Endothelial cell of umbilical vein (primary cell): ENCODE measurements around the gene SCGB1A1. TPM values are rescaled to one million over a fixed set of nuclear protein-coding genes. Genes with fewer than 3 reads are reported as not detected.

ENCODE experiments used
- BruUV-seq: library from RNA; stranded (reverse); fragments of 400-500 nt; replicated peaks from 2 replicates; lab custom pipeline; 2021; lab: Mats Ljungman, UMichigan
- CTCF ChIA-PET: fragments of 300-600, 350-600 bp; sonication (Branson Sonifier 250); formaldehyde crosslinking; loops from one replicate; lab custom pipeline; 2021; ENCODE audit warnings: antibody characterized with exemption, inconsistent platforms; lab: Charles Lee
- POLR2A ChIA-PET: fragments of 300-600, 350-600 bp; sonication (Branson Sonifier 250); formaldehyde crosslinking; loops from one replicate; lab custom pipeline; 2021; ENCODE audit warnings: antibody characterized with exemption, inconsistent platforms; lab: Charles Lee
- DNase-seq: peaks from one replicate; pipeline ENCODE4 v3.0.0-alpha.2; 2011; ENCODE audit warnings: low read depth, low spot score
- FAIRE-seq: peaks from 2 replicates; lab custom pipeline; 2011; peaks lifted over from hg19 to GRCh38; lab: Jason Lieb, UNC
- H2AFZ ChIP-seq: 2 replicates; pipeline ENCODE4 v1.6.0; 2012; ENCODE audit warnings: low read depth, low read length, control low read depth, inconsistent platforms
- H3K27ac ChIP-seq: 2 replicates; pipeline ENCODE4 v1.5.1; 2011; ENCODE audit warnings: low read depth, mild to moderate bottlenecking, control low read depth, low read length, moderate library complexity; ENCODE audit not compliant: insufficient read depth
- H3K27me3 ChIP-seq, 2 experiments: 2 replicates each; pipeline versions ENCODE4 v1.6.0 to v1.6.1; 2011; ENCODE audit warnings: low read length in 2 of 2, mixed read lengths in 1 of 2; ENCODE audit not compliant: control insufficient read depth in 2 of 2, insufficient read depth in 2 of 2
- H3K36me3 ChIP-seq, 2 experiments: 2 replicates in 1 of 2; 3 replicates in 1 of 2; pipeline ENCODE4 v1.5.1; 2011; ENCODE audit warnings: low read length in 2 of 2, mild to moderate bottlenecking in 1 of 2, moderate library complexity in 1 of 2; ENCODE audit not compliant: control insufficient read depth in 2 of 2, insufficient read depth in 2 of 2; ENCODE audit errors: extremely low read depth in 1 of 2
- H3K4me1 ChIP-seq: 3 replicates; pipeline ENCODE4 v1.5.1; 2011; ENCODE audit warnings: mild to moderate bottlenecking, low read length; ENCODE audit not compliant: control insufficient read depth, insufficient read depth; ENCODE audit errors: extremely low read depth
- H3K4me2 ChIP-seq: 2 replicates; pipeline ENCODE4 v1.6.1; 2011; ENCODE audit warnings: low read length, control low read depth, mixed read lengths; ENCODE audit not compliant: insufficient read depth
- H3K4me3 ChIP-seq, 3 experiments: fragments of 200-600 bp in 1 of 3; sonication (generic), shearing (Covaris generic) in 1 of 3; replicated peaks in 1 of 3; 2 replicates each; pipeline ENCODE4 v1.5.1; 2011 to 2016; ENCODE audit warnings: control low read depth in 3 of 3, low read length in 3 of 3, mild to moderate bottlenecking in 2 of 3, inconsistent platforms in 1 of 3, low read depth in 1 of 3, moderate library complexity in 1 of 3; ENCODE audit not compliant: insufficient read depth in 1 of 3
- H3K79me2 ChIP-seq: 2 replicates; pipeline ENCODE4 v1.6.0; 2012; ENCODE audit warnings: low read length, inconsistent platforms; ENCODE audit not compliant: control insufficient read depth, insufficient read depth
- H3K9ac ChIP-seq: replicated peaks from 2 replicates; pipeline ENCODE3; 2011; ENCODE audit warnings: low read length, control low read depth; ENCODE audit not compliant: insufficient read depth; ENCODE audit errors: extremely low read depth
- H3K9me1 ChIP-seq: replicated peaks from 3 replicates; pipeline ENCODE4 v1.6.0; 2011; ENCODE audit warnings: mild to moderate bottlenecking, low read length; ENCODE audit not compliant: control insufficient read depth, insufficient read depth; ENCODE audit errors: extremely low read depth
- H3K9me3 ChIP-seq: replicated peaks from 2 replicates; pipeline ENCODE4 v1.5.1; 2012; ENCODE audit warnings: low read length, inconsistent platforms; ENCODE audit not compliant: control insufficient read depth, insufficient read depth
- H4K20me1 ChIP-seq: replicated peaks from 2 replicates; pipeline ENCODE3; 2011; ENCODE audit warnings: mild to moderate bottlenecking, low read length; ENCODE audit not compliant: control insufficient read depth, insufficient read depth; ENCODE audit errors: extremely low read depth
- EZH2 ChIP-seq: IDR thresholded peaks from 2 replicates; pipeline ENCODE4 v1.6.1; 2012; ENCODE audit warnings: borderline replicate concordance, low read depth, mild to moderate bottlenecking, moderate library complexity, low read length, inconsistent platforms; ENCODE audit not compliant: severe bottlenecking
- FOS ChIP-seq: IDR thresholded peaks from 2 replicates; pipeline ENCODE4 v1.6.1; 2011; ENCODE audit warnings: mild to moderate bottlenecking, low read length, moderate library complexity, borderline replicate concordance; ENCODE audit not compliant: insufficient read depth
- GATA2 ChIP-seq: IDR thresholded peaks from 2 replicates; pipeline ENCODE4 v1.7.0; 2011; ENCODE audit warnings: low read depth, mild to moderate bottlenecking, moderate library complexity, mixed read lengths, low read length; ENCODE audit not compliant: insufficient read length, insufficient read depth
- JUN ChIP-seq: IDR thresholded peaks from 2 replicates; pipeline ENCODE4 v1.6.1; 2011; ENCODE audit warnings: borderline replicate concordance, low read depth; ENCODE audit not compliant: insufficient read length, insufficient read depth
- MYC ChIP-seq: IDR thresholded peaks from one replicate; pipeline ENCODE4 v1.6.1; 2011; ENCODE audit warnings: mild to moderate bottlenecking, low read depth, low read length
- POLR2A ChIP-seq: IDR thresholded peaks from 2 replicates; pipeline ENCODE4 v1.6.1; 2012; ENCODE audit warnings: low read depth, mild to moderate bottlenecking, control low read depth, low read length
- POLR2AphosphoS5 ChIP-seq: IDR thresholded peaks from 2 replicates; pipeline ENCODE4 v1.6.1; 2012; ENCODE audit warnings: low read depth, mild to moderate bottlenecking, control low read depth, low read length, moderate library complexity; ENCODE audit not compliant: insufficient read depth
- dilution Hi-C: fragments of 300-500 bp; cut with MboI; formaldehyde crosslinking; loops from one replicate; pipeline ENCODE4 v1.15.0; 2019; ENCODE audit warnings: low sequenced_read_pairs; ENCODE audit not compliant: extremely low pct_ligation_motif_present
- intact Hi-C: fragments of 100-400 bp; cut with micrococcal nuclease; formaldehyde crosslinking; loops from one replicate; pipeline ENCODE4 v1.10.0; 2022
- polyA plus RNA-seq, 4 experiments: library from polyadenylated mRNA; depleted of rRNA in 3 of 4; stranded (reverse) in 3 of 4; unstranded in 1 of 4; fragments of >200 nt; gene quantifications; 2 replicates each; pipeline versions ENCODE4 v1.2.1 to v1.2.3, GENCODE V29; 2011 to 2012; ENCODE audit warnings: missing spikeins in 1 of 4
- total RNA-seq: library from RNA; stranded (reverse); gene quantifications from 2 replicates; pipeline ENCODE4 v1.2.3, GENCODE V29; 2021
- TF ChIP-seq, protein P1 (sequence below), 2 donors: IDR thresholded peaks; 1 replicate in 1 of 2; 2 replicates in 1 of 2; pipeline ENCODE4 v1.5.1; 2011; ENCODE audit warnings: low read length in 2 of 2, mild to moderate bottlenecking in 2 of 2, moderate library complexity in 2 of 2, control low read depth in 1 of 2, inconsistent platforms in 1 of 2, low read depth in 1 of 2; ENCODE audit not compliant: insufficient read depth in 1 of 2; ENCODE audit errors: extremely low read depth in 1 of 2
- TF ChIP-seq, protein P2 (sequence below): IDR thresholded peaks from 2 replicates; pipeline ENCODE4 v1.6.1; 2011; ENCODE audit not compliant: insufficient read depth, insufficient read length

SCGB1A1 gene
- total and polyA plus RNA-seq, 2 donors (not counting 3 experiments of a cell fraction or from before 2014, with no cell fraction given) = not detected

DNA sequence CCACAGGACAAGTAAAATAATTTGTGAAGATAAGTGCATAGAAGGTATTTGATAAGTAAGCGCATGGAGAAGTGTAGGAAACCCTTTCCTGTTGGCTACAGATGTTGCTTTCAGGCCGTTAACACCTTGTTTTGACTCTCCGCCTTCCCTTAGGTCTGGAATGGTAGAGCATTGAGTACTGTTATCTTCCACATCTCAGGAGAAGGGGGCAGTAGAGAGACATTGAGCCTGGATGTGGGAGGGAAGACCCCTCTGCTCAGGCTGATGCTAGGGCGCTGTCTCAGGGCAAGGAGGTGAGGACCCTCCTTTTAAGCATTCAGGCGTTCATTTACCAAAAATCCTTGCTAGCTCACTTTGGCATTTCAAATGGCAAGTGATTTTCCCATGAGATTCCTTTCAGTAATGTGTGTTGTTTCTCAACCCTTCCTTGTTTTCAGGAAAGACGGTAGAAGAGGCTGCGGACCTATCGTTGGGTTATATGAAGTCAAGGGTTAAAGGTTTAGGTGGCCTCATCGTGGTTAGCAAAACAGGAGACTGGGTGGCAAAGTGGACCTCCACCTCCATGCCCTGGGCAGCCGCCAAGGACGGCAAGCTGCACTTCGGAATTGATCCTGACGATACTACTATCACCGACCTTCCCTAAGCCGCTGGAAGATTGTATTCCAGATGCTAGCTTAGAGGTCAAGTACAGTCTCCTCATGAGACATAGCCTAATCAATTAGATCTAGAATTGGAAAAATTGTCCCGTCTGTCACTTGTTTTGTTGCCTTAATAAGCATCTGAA lies 27.0 kb upstream of the SCGB1A1 start:
- H3K27ac ChIP-seq = no peak overlapping the region
- no TSS peak for BruUV-seq
- H2AFZ ChIP-seq = no peak overlapping the region
- no peaks in the 10 kb centered on the region for H3K36me3 ChIP-seq
- no peak for DNase-seq
- H4K20me1 ChIP-seq = no peaks in the 10 kb centered on the region
- FAIRE-seq = no peak
- H3K4me2 ChIP-seq = no peak overlapping the region
- CTCF ChIA-PET = interaction anchor here (1.1 to 1.7 kb wide), 2 partner anchors 10 to 33 kb away, joined by 4 to 5 read pairs; no protein-coding TSS in a partner anchor
- TF ChIP-seq, protein P1, sequence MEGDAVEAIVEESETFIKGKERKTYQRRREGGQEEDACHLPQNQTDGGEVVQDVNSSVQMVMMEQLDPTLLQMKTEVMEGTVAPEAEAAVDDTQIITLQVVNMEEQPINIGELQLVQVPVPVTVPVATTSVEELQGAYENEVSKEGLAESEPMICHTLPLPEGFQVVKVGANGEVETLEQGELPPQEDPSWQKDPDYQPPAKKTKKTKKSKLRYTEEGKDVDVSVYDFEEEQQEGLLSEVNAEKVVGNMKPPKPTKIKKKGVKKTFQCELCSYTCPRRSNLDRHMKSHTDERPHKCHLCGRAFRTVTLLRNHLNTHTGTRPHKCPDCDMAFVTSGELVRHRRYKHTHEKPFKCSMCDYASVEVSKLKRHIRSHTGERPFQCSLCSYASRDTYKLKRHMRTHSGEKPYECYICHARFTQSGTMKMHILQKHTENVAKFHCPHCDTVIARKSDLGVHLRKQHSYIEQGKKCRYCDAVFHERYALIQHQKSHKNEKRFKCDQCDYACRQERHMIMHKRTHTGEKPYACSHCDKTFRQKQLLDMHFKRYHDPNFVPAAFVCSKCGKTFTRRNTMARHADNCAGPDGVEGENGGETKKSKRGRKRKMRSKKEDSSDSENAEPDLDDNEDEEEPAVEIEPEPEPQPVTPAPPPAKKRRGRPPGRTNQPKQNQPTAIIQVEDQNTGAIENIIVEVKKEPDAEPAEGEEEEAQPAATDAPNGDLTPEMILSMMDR (IDR thresholded peaks at IDR 0.05; ENCODE audit: extremely low read depth in 1 of 2, insufficient read depth in 1 of 2, low read depth in 1 of 2, low read length in 2 of 2) = no peak
- TF ChIP-seq MYC = no peak
- TF ChIP-seq, protein P2, sequence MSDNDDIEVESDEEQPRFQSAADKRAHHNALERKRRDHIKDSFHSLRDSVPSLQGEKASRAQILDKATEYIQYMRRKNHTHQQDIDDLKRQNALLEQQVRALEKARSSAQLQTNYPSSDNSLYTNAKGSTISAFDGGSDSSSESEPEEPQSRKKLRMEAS = no peak
- POLR2A ChIA-PET = no interaction called here
- H3K9me3 ChIP-seq = no peaks in the 10 kb centered on the region
- intact Hi-C loops = no loop called here
- dilution Hi-C loops = no loop called here
- peaks cover 4% of the 10 kb centered on the region for H3K4me1 ChIP-seq
- H3K4me3 ChIP-seq = no peak overlapping the region
- no peak overlapping the region for H3K9ac ChIP-seq
- no peaks in the 10 kb centered on the region for H3K9me1 ChIP-seq
- no peaks in the 10 kb centered on the region for H3K79me2 ChIP-seq
- H3K27me3 ChIP-seq = no peaks in the 10 kb centered on the region

DNA sequence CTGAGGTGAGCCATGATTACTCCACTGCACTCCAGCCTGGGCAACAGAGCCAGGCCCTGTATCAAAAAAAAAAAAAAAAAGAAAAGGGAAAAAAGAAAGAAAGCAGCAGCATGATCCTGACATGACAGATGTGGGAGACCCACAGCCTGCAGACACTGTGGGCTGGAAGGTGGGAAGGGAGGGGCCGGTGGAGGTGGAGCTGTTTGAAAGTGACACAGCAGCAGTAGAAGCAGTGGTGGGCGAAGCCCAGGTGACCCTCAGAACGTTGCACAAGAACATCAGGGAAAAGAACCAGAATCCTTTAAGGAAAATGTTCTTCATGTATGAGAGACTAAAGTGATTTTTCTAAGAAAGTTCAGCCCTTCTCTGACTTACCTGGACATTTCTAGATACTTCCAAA lies 26.3 kb upstream of the SCGB1A1 start:
- Histone ChIP-seq H3K27me3 (no peaks in the 10 kb centered on the region), H4K20me1 (no peaks in the 10 kb centered on the region), H3K9me1 (no peaks in the 10 kb centered on the region), H3K27ac (no peak overlapping the region), H3K4me1 (peaks cover 4% of the 10 kb centered on the region), H3K9ac (no peak overlapping the region), H3K79me2 (no peaks in the 10 kb centered on the region), H2AFZ (no peak overlapping the region), H3K4me3 (no peak overlapping the region), H3K36me3 (no peaks in the 10 kb centered on the region), H3K4me2 (no peak overlapping the region), H3K9me3 (no peaks in the 10 kb centered on the region)
- DNase-seq = no peak
- POLR2A ChIA-PET = no interaction called here
- intact Hi-C loops (no loop called here), dilution Hi-C loops (no loop called here)
- BruUV-seq = no TSS peak
- FAIRE-seq = no peak
- TF ChIP-seq POLR2AphosphoS5 (no peak), FOS (no peak), EZH2 (no peak), GATA2 (no peak), JUN (no peak), MYC (no peak), POLR2A (no peak)
- TF ChIP-seq, protein P1 (IDR thresholded peaks at IDR 0.05; ENCODE audit: extremely low read depth in 1 of 2, insufficient read depth in 1 of 2, low read depth in 1 of 2, low read length in 2 of 2) = no peak
- TF ChIP-seq, protein P2 = no peak
- CTCF ChIA-PET = interaction anchor here (1.1 to 4.7 kb wide), 5 partner anchors 11 to 176 kb away, joined by 4 to 122 read pairs (median 5); no protein-coding TSS in a partner anchor
